ENCODE results near the gene KATNIP.

The KATNIP gene

GRCh38 chr16:27598931-27599565 is 49.1 kb downstream of the KATNIP start:
- CTCF ChIA-PET: no interaction called here
- no peak for DNase-seq (ENCODE audit: extremely low spot score)
- POLR2A ChIA-PET: no interaction called here
- TF ChIP-seq ARNT (IDR thresholded peaks at IDR 0.05) (no peak), L3MBTL2 (conservative IDR thresholded peaks at IDR 0.05) (no peak), FOXM1 (IDR thresholded peaks at IDR 0.05; ENCODE audit: borderline replicate concordance) (no peak), SUZ12 (IDR thresholded peaks at IDR 0.05) (no peak)

GRCh38 chr16:27599606-27600005 is 49.7 kb downstream of the KATNIP start:
- TF ChIP-seq BHLHE40 (IDR thresholded peaks at IDR 0.05; ENCODE audit: borderline replicate concordance) (no peak), HDGF (IDR thresholded peaks at IDR 0.05; ENCODE audit: borderline replicate concordance) (no peak), SP1 (IDR thresholded peaks at IDR 0.05) (no peak), NFRKB (IDR thresholded peaks at IDR 0.05) (no peak), FOXA1 (IDR thresholded peaks at IDR 0.05) (no peak), ELF4 (IDR thresholded peaks at IDR 0.05) (no peak), FOXM1 (IDR thresholded peaks at IDR 0.05; ENCODE audit: borderline replicate concordance) (no peak), PKNOX1 (IDR thresholded peaks at IDR 0.05) (no peak), LEF1 (IDR thresholded peaks at IDR 0.05; ENCODE audit: borderline replicate concordance) (no peak), CTBP1 (IDR thresholded peaks at IDR 0.05; ENCODE audit: borderline replicate concordance) (no peak), SUZ12 (IDR thresholded peaks at IDR 0.05) (no peak), L3MBTL2 (conservative IDR thresholded peaks at IDR 0.05) (no peak), ARNT (IDR thresholded peaks at IDR 0.05) (no peak)
- ChIA-PET POLR2A (no interaction called here), CTCF (no interaction called here)
- DNase-seq (ENCODE audit: extremely low spot score): no peak
